HEK293 (cell line): ENCODE results near the gene MYLK4.

Experiments
- CTCF ChIA-PET: fragments of 350-600 bp; formaldehyde crosslinking; extraction: SDS; loops from one replicate; lab custom pipeline; 2021; ENCODE audit warnings: antibody characterized with exemption; lab: Yijun Ruan, JAX
- POLR2A ChIA-PET: fragments of 300-600 bp; formaldehyde crosslinking; extraction: SDS; loops from one replicate; lab custom pipeline; 2020; ENCODE audit warnings: antibody characterized with exemption, inconsistent platforms; lab: Yijun Ruan, JAX
- H3K27ac ChIP-seq: fragments of 200-500 bp; sonication (Bioruptor generic); 2 replicates; pipeline ENCODE4 v1.5.1; 2014; ENCODE audit warnings: low read depth, low read length, control low read depth, inconsistent platforms; ENCODE audit errors: extremely low read depth
- H3K36me3 ChIP-seq, 2 experiments: fragments of 200-500 bp in 1 of 2; sonication (Bioruptor generic) in 1 of 2; 1 replicate in 1 of 2; 2 replicates in 1 of 2; pipeline ENCODE4 v1.5.1; 2014 to 2017; ENCODE audit warnings: inconsistent platforms in 2 of 2, low read length in 2 of 2; ENCODE audit not compliant: control insufficient read depth in 2 of 2, insufficient read depth in 1 of 2
- H3K4me1 ChIP-seq: fragments of 200-500 bp; sonication (Bioruptor generic); 2 replicates; pipeline ENCODE4 v1.5.1; 2014; ENCODE audit warnings: mild to moderate bottlenecking, low read length, inconsistent platforms; ENCODE audit not compliant: control insufficient read depth, insufficient read depth
- H3K4me3 ChIP-seq: 2 replicates; pipeline ENCODE4 v1.5.1; 2011; ENCODE audit warnings: low read depth, mild to moderate bottlenecking, control low read depth, low read length, moderate library complexity
- H3K9me3 ChIP-seq: fragments of 200-500 bp; sonication (Bioruptor generic); 2 replicates; pipeline ENCODE4 v1.5.1; 2014; ENCODE audit warnings: low read depth, low read length, inconsistent platforms; ENCODE audit not compliant: control insufficient read depth, insufficient read depth
- EGR2 ChIP-seq: fragments of 450-650 bp; formaldehyde crosslinking; IDR thresholded peaks from 2 replicates; pipeline ENCODE4 v1.5.1; 2016; ENCODE audit warnings: low read depth, missing biosample characterization, missing genetic modification characterization
- GLI2 ChIP-seq: fragments of 450-650 bp; formaldehyde crosslinking; IDR thresholded peaks from 2 replicates; pipeline ENCODE4; 2017; ENCODE audit warnings: missing biosample characterization, missing genetic modification characterization, low read depth, borderline replicate concordance
- REPIN1 ChIP-seq: fragments of 450-650 bp; formaldehyde crosslinking; IDR thresholded peaks from 2 replicates; pipeline ENCODE4 v1.5.1; 2017; ENCODE audit warnings: missing biosample characterization, missing genetic modification characterization, low read depth
- TRIM28 ChIP-seq: IDR thresholded peaks from 2 replicates; pipeline ENCODE4 v1.6.1; 2011; ENCODE audit warnings: low read length, control low read depth, borderline replicate concordance
- ZBTB1 ChIP-seq: fragments of 450-650 bp; formaldehyde crosslinking; IDR thresholded peaks from 2 replicates; pipeline ENCODE4 v1.5.1; 2016; ENCODE audit warnings: missing biosample characterization, missing genetic modification characterization
- ZFP3 ChIP-seq: fragments of 450-650 bp; formaldehyde crosslinking; IDR thresholded peaks from 2 replicates; pipeline ENCODE4 v1.5.1; 2016; ENCODE audit warnings: low read depth, missing biosample characterization, missing genetic modification characterization
- ZNF155 ChIP-seq: fragments of 450-650 bp; formaldehyde crosslinking; IDR thresholded peaks from 2 replicates; pipeline ENCODE4 v1.5.1; 2016; ENCODE audit warnings: missing biosample characterization, missing genetic modification characterization
- ZNF157 ChIP-seq: fragments of 450-650 bp; formaldehyde crosslinking; IDR thresholded peaks from 2 replicates; pipeline ENCODE4 v1.5.1; 2016; ENCODE audit warnings: missing biosample characterization, missing genetic modification characterization
- ZNF239 ChIP-seq: fragments of 450-650 bp; formaldehyde crosslinking; IDR thresholded peaks from 2 replicates; pipeline ENCODE4 v1.5.1; 2016; ENCODE audit warnings: missing biosample characterization, missing genetic modification characterization
- ZNF248 ChIP-seq: fragments of 450-650 bp; formaldehyde crosslinking; IDR thresholded peaks from 2 replicates; pipeline ENCODE4 v1.5.1; 2017; ENCODE audit warnings: missing biosample characterization, missing genetic modification characterization
- ZNF341 ChIP-seq: fragments of 450-650 bp; formaldehyde crosslinking; IDR thresholded peaks from 2 replicates; pipeline ENCODE4; 2016; ENCODE audit warnings: low read depth, missing biosample characterization, missing genetic modification characterization
- ZNF501 ChIP-seq: fragments of 450-650 bp; formaldehyde crosslinking; IDR thresholded peaks from 2 replicates; pipeline ENCODE4 v1.5.1; 2016; ENCODE audit warnings: missing biosample characterization, missing genetic modification characterization
- ZNF571 ChIP-seq: fragments of 450-650 bp; formaldehyde crosslinking; IDR thresholded peaks from 2 replicates; pipeline ENCODE4 v1.5.0; 2017; ENCODE audit warnings: missing biosample characterization, missing genetic modification characterization
- ZNF600 ChIP-seq: fragments of 450-650 bp; formaldehyde crosslinking; IDR thresholded peaks from 2 replicates; pipeline ENCODE4 v1.5.1; 2016; ENCODE audit warnings: missing biosample characterization, missing genetic modification characterization
- ZNF623 ChIP-seq: fragments of 450-650 bp; formaldehyde crosslinking; IDR thresholded peaks from 2 replicates; pipeline ENCODE4 v1.5.1; 2016; ENCODE audit warnings: missing biosample characterization, missing genetic modification characterization
- ZNF624 ChIP-seq: fragments of 450-650 bp; formaldehyde crosslinking; IDR thresholded peaks from 2 replicates; pipeline ENCODE4 v1.5.1; 2017; ENCODE audit warnings: missing biosample characterization, missing genetic modification characterization
- ZNF654 ChIP-seq: fragments of 450-650 bp; formaldehyde crosslinking; IDR thresholded peaks from 2 replicates; pipeline ENCODE4 v1.5.1; 2016; ENCODE audit warnings: low read depth, missing biosample characterization, missing genetic modification characterization
- TF ChIP-seq, protein P1 (sequence below): fragments of 450-650 bp; formaldehyde crosslinking; IDR thresholded peaks from 2 replicates; pipeline ENCODE4 v1.5.1; 2017; ENCODE audit warnings: missing biosample characterization, missing genetic modification characterization
- TF ChIP-seq, protein P2 (sequence below): fragments of 450-650 bp; formaldehyde crosslinking; IDR thresholded peaks from 2 replicates; pipeline ENCODE4 v1.5.1; 2016; ENCODE audit warnings: missing biosample characterization, missing genetic modification characterization
- TF ChIP-seq, protein P3 (sequence below): fragments of 450-650 bp; formaldehyde crosslinking; IDR thresholded peaks from 2 replicates; pipeline ENCODE4 v1.5.0; 2017; ENCODE audit warnings: missing biosample characterization, missing genetic modification characterization, borderline replicate concordance
- TF ChIP-seq, protein P4 (sequence below): fragments of 450-650 bp; formaldehyde crosslinking; IDR thresholded peaks from 2 replicates; pipeline ENCODE4 v1.5.1; 2016; ENCODE audit warnings: missing biosample characterization, missing genetic modification characterization
- TF ChIP-seq, protein P5 (sequence below): fragments of 450-650 bp; formaldehyde crosslinking; IDR thresholded peaks from 2 replicates; pipeline ENCODE4 v1.5.1; 2016; ENCODE audit warnings: missing biosample characterization, missing genetic modification characterization
- TF ChIP-seq, protein P6 (sequence below): fragments of 450-650 bp; formaldehyde crosslinking; IDR thresholded peaks from 2 replicates; pipeline ENCODE4 v1.5.1; 2016; ENCODE audit warnings: missing biosample characterization, missing genetic modification characterization

MYLK4 gene

DNA sequence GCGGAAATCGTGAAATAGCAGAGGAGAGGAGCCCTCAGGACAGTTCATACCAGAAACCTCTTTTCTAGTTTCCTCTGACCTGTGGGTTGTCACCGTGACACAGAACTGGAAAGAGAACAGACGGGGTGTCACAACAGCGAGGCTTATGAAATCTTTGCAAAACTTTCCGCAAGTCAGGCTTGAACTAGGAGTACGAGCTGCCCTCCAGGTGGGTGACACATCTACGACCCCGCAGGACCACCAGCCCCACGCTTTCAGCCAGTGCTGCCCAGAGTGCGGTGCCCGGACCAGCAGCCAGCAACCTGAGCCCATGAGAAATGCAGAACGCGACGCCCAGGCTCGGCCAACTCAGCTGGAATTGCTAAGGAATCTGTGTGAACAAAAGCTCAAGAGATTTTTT lies 45.2 kb upstream of the MYLK4 start:
- Histone ChIP-seq H3K9me3 (no peaks in the 10 kb centered on the region), H3K4me3 (no peak overlapping the region), H3K27ac (no peak overlapping the region), H3K4me1 (no peaks in the 10 kb centered on the region), H3K36me3 (no peaks in the 10 kb centered on the region)
- CTCF ChIA-PET: interaction anchor here (0.6 to 1.4 kb wide), 4 partner anchors 58 to 156 kb away, joined by 3 to 6 read pairs (median 4); no protein-coding TSS in a partner anchor
- POLR2A ChIA-PET: no interaction called here
- TF ChIP-seq, protein P1, sequence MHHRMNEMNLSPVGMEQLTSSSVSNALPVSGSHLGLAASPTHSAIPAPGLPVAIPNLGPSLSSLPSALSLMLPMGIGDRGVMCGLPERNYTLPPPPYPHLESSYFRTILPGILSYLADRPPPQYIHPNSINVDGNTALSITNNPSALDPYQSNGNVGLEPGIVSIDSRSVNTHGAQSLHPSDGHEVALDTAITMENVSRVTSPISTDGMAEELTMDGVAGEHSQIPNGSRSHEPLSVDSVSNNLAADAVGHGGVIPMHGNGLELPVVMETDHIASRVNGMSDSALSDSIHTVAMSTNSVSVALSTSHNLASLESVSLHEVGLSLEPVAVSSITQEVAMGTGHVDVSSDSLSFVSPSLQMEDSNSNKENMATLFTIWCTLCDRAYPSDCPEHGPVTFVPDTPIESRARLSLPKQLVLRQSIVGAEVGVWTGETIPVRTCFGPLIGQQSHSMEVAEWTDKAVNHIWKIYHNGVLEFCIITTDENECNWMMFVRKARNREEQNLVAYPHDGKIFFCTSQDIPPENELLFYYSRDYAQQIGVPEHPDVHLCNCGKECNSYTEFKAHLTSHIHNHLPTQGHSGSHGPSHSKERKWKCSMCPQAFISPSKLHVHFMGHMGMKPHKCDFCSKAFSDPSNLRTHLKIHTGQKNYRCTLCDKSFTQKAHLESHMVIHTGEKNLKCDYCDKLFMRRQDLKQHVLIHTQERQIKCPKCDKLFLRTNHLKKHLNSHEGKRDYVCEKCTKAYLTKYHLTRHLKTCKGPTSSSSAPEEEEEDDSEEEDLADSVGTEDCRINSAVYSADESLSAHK (tag by site-specific recombination): no peak
- TF ChIP-seq, protein P2, sequence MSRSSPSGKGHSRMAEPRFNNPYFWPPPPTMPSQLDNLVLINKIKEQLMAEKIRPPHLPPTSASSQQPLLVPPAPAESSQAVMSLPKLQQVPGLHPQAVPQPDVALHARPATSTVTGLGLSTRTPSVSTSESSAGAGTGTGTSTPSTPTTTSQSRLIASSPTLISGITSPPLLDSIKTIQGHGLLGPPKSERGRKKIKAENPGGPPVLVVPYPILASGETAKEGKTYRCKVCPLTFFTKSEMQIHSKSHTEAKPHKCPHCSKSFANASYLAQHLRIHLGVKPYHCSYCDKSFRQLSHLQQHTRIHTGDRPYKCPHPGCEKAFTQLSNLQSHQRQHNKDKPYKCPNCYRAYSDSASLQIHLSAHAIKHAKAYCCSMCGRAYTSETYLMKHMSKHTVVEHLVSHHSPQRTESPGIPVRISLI (tag by site-specific recombination): no peak
- TF ChIP-seq REPIN1 (tag by site-specific recombination) (no peak), GLI2 (tag by site-specific recombination) (no peak), ZNF571 (no peak), ZNF155 (tag by site-specific recombination) (no peak), ZNF600 (no peak), ZFP3 (tag by site-specific recombination) (no peak), ZBTB1 (tag by site-specific recombination) (no peak)
- TF ChIP-seq, protein P3, sequence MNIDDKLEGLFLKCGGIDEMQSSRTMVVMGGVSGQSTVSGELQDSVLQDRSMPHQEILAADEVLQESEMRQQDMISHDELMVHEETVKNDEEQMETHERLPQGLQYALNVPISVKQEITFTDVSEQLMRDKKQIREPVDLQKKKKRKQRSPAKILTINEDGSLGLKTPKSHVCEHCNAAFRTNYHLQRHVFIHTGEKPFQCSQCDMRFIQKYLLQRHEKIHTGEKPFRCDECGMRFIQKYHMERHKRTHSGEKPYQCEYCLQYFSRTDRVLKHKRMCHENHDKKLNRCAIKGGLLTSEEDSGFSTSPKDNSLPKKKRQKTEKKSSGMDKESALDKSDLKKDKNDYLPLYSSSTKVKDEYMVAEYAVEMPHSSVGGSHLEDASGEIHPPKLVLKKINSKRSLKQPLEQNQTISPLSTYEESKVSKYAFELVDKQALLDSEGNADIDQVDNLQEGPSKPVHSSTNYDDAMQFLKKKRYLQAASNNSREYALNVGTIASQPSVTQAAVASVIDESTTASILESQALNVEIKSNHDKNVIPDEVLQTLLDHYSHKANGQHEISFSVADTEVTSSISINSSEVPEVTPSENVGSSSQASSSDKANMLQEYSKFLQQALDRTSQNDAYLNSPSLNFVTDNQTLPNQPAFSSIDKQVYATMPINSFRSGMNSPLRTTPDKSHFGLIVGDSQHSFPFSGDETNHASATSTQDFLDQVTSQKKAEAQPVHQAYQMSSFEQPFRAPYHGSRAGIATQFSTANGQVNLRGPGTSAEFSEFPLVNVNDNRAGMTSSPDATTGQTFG: no peak

DNA sequence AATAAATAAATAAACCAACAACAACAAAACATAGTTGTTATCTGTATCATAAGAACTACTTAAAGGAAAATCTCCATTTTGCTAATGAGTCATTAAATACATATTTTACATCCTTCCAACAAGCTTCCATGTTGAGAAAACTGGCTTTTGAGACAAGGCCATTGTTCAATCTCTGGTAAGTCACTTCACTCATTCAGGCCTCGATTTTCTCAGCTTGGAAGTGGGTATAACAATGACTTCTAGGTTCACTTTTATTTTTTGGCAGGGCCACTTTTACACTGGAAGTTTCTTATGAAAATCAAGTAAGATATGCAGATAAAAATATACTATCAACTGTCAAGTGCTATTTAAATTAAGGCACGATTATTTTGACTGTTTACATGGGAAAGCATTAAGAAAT lies 44.4 kb upstream of the MYLK4 start:
- no peak overlapping the region for H3K27ac ChIP-seq
- ChIA-PET POLR2A (interaction anchor here (0.5 kb wide), 1 partner anchor 270 kb away, joined by 4 read pairs; no protein-coding TSS in a partner anchor), CTCF (interaction anchor here (0.6 to 2.0 kb wide), 7 partner anchors 12 to 157 kb away, joined by 3 to 6 read pairs (median 4); no protein-coding TSS in a partner anchor)
- TF ChIP-seq ZNF341 (no peak), ZBTB1 (tag by site-specific recombination) (no peak), EGR2 (tag by site-specific recombination) (no peak), ZNF623 (tag by site-specific recombination) (no peak), ZNF501 (tag by site-specific recombination) (no peak), ZNF654 (no peak), ZNF157 (tag by site-specific recombination) (no peak), ZNF155 (tag by site-specific recombination) (no peak), ZNF248 (tag by site-specific recombination) (no peak), TRIM28 (no peak), ZNF239 (no peak), ZNF624 (tag by site-specific recombination) (no peak)
- TF ChIP-seq, protein P4, sequence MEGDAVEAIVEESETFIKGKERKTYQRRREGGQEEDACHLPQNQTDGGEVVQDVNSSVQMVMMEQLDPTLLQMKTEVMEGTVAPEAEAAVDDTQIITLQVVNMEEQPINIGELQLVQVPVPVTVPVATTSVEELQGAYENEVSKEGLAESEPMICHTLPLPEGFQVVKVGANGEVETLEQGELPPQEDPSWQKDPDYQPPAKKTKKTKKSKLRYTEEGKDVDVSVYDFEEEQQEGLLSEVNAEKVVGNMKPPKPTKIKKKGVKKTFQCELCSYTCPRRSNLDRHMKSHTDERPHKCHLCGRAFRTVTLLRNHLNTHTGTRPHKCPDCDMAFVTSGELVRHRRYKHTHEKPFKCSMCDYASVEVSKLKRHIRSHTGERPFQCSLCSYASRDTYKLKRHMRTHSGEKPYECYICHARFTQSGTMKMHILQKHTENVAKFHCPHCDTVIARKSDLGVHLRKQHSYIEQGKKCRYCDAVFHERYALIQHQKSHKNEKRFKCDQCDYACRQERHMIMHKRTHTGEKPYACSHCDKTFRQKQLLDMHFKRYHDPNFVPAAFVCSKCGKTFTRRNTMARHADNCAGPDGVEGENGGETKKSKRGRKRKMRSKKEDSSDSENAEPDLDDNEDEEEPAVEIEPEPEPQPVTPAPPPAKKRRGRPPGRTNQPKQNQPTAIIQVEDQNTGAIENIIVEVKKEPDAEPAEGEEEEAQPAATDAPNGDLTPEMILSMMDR: no peak
- TF ChIP-seq, protein P5, sequence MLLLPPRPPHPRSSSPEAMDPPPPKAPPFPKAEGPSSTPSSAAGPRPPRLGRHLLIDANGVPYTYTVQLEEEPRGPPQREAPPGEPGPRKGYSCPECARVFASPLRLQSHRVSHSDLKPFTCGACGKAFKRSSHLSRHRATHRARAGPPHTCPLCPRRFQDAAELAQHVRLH (tag by site-specific recombination): no peak
- TF ChIP-seq, protein P6, sequence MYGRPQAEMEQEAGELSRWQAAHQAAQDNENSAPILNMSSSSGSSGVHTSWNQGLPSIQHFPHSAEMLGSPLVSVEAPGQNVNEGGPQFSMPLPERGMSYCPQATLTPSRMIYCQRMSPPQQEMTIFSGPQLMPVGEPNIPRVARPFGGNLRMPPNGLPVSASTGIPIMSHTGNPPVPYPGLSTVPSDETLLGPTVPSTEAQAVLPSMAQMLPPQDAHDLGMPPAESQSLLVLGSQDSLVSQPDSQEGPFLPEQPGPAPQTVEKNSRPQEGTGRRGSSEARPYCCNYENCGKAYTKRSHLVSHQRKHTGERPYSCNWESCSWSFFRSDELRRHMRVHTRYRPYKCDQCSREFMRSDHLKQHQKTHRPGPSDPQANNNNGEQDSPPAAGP (tag by site-specific recombination): no peak
- no peaks in the 10 kb centered on the region for H3K9me3 ChIP-seq
- no peaks in the 10 kb centered on the region for H3K36me3 ChIP-seq
- no peak overlapping the region for H3K4me3 ChIP-seq
- H3K4me1 ChIP-seq: no peaks in the 10 kb centered on the region
